ENCODE measurements around the gene YWHAQ. TPM values are rescaled to one million over a fixed set of nuclear protein-coding genes. Genes with fewer than 3 reads are reported as not detected.
"Not testable (repeated sequence)": the region's sequence is repeated elsewhere in the genome, so short reads cannot be mapped to it uniquely, and the experiment has no call there.

The YWHAQ gene
- total and polyA plus RNA-seq, 3 donors from 2014 or later: 260 to 374 (median 261) TPM

GRCh38 chr2:9554921-9555296 lies 75.9 kb downstream of the YWHAQ start:
- intact Hi-C loops (cut with DNase I; ENCODE audit: low total_unique reads): no loop called here
- Histone ChIP-seq H3K36me3 (ENCODE audit: low read depth, missing control alignments) (no peaks in the 10 kb centered on the region), H3K4me3 (peak overlapping the region; percentile 98 to 99), H3K9me3 (no peaks in the 10 kb centered on the region), H3K27me3 (no peaks in the 10 kb centered on the region), H3K4me1 (peaks cover 26% of the 10 kb centered on the region), H3K27ac (peak overlapping the region; percentile 98 to 100)
- DNase-seq: peak; percentile 81
- TF ChIP-seq, protein P1, sequence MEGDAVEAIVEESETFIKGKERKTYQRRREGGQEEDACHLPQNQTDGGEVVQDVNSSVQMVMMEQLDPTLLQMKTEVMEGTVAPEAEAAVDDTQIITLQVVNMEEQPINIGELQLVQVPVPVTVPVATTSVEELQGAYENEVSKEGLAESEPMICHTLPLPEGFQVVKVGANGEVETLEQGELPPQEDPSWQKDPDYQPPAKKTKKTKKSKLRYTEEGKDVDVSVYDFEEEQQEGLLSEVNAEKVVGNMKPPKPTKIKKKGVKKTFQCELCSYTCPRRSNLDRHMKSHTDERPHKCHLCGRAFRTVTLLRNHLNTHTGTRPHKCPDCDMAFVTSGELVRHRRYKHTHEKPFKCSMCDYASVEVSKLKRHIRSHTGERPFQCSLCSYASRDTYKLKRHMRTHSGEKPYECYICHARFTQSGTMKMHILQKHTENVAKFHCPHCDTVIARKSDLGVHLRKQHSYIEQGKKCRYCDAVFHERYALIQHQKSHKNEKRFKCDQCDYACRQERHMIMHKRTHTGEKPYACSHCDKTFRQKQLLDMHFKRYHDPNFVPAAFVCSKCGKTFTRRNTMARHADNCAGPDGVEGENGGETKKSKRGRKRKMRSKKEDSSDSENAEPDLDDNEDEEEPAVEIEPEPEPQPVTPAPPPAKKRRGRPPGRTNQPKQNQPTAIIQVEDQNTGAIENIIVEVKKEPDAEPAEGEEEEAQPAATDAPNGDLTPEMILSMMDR (IDR thresholded peaks at IDR 0.05): no peak
- TF ChIP-seq POLR2A (IDR thresholded peaks at IDR 0.05): no peak
- WGBS, 2 donors: 0 to 1% methylated on average over 9 of the region's 9 CpGs

GRCh38 chr2:9552219-9553178 lies 78.3 kb downstream of the YWHAQ start:
- intact Hi-C loops (cut with DNase I; ENCODE audit: low total_unique reads): no loop called here

DNA sequence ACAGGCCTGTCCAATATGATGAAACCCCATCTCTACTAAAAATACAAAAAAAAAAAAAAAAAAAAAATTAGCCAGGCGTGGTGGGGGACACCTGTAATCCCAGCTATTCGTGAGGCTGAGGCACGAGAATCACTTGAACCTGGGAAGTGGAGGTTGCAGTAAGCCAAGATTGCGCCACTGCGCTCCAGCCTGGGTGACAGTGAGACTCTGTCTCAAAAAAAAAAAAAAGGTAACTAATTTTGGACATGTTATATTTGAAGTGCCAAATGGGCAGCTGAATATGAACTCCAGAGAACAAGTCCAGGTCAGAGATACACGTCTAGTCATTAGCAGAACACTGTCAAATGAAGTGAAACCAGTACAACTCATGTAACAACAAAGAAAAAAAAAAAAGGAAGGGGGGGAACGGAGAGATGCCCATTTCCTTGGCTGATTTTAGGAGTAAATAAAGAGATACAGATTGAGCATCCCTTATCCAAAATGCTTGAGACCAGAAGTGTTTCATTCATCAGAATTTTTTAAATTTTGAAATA lies 79.9 kb downstream of the YWHAQ start:
- DNase-seq; intact Hi-C loops (cut with DNase I; ENCODE audit: low total_unique reads); H3K36me3 ChIP-seq (ENCODE audit: low read depth, missing control alignments); H3K4me3 ChIP-seq; H3K9me3 ChIP-seq; H3K27me3 ChIP-seq: not testable (repeated sequence)
- H3K4me1 ChIP-seq: peaks cover 44% of the 10 kb centered on the region
- H3K27ac ChIP-seq: peak overlapping the region in 1 of 2 donors; percentile 3
- WGBS, 2 donors: 72 to 74% methylated on average over 7 of the region's 7 CpGs

More at GRCh38 chr2:9552219-9553178, 78.3 kb downstream of the YWHAQ start:
- H3K36me3 ChIP-seq (ENCODE audit: low read depth, missing control alignments): no peaks in the 10 kb centered on the region
- H3K27ac ChIP-seq: peak overlapping the region; percentile 10 to 73
- no peak overlapping the region for H3K4me3 ChIP-seq
- no peaks in the 10 kb centered on the region for H3K27me3 ChIP-seq
- peaks cover 39% of the 10 kb centered on the region for H3K4me1 ChIP-seq
- no peak for DNase-seq
- no peaks in the 10 kb centered on the region for H3K9me3 ChIP-seq
- 44 to 47% methylated on average over 2 of the region's 2 CpGs for WGBS, 2 donors
- no peak for TF ChIP-seq POLR2A (IDR thresholded peaks at IDR 0.05)
- TF ChIP-seq, protein P1 (IDR thresholded peaks at IDR 0.05): no peak

GRCh38 chr2:9549420-9549819 lies 81.4 kb downstream of the YWHAQ start:
- Histone ChIP-seq H3K27ac (peak overlapping the region; percentile 19 to 72), H3K4me1 (peaks cover 53% of the 10 kb centered on the region), H3K27me3 (no peaks in the 10 kb centered on the region), H3K4me3 (no peak overlapping the region), H3K36me3 (ENCODE audit: low read depth, missing control alignments) (no peaks in the 10 kb centered on the region), H3K9me3 (no peaks in the 10 kb centered on the region)
- 79 to 87% methylated on average over 9 of the region's 9 CpGs for WGBS, 2 donors
- no peak for DNase-seq
- no peak for TF ChIP-seq POLR2A (IDR thresholded peaks at IDR 0.05)
- TF ChIP-seq, protein P1 (IDR thresholded peaks at IDR 0.05): no peak
- intact Hi-C loops (cut with DNase I; ENCODE audit: low total_unique reads): no loop called here

DNA sequence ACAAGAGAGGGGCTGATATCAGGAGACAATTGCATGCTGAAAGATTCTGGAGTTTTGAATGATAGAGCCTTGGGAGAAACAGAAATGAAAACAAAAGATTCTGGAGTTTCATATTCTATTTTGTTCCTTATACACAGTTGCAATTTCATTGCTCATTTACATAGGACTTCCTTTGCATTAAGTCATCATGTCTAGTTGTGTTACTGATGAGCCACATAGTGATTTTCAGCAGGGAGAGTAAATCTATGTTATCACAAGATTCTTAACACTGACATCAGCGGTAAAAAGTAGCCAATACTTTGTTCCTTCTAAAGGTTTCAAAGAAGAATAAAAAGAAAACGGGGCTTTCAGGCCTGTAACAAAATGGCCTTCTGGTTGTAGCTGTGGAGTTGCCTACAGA lies 82.3 kb downstream of the YWHAQ start:
- no peak for DNase-seq
- intact Hi-C loops (cut with DNase I; ENCODE audit: low total_unique reads): no loop called here
- Histone ChIP-seq H3K9me3 (no peaks in the 10 kb centered on the region), H3K36me3 (ENCODE audit: low read depth, missing control alignments) (no peaks in the 10 kb centered on the region), H3K27ac (peak overlapping the region; percentile 55 to 72), H3K27me3 (no peaks in the 10 kb centered on the region), H3K4me1 (peaks cover 52% of the 10 kb centered on the region), H3K4me3 (no peak overlapping the region)
- 52 to 59% methylated on average over 2 of the region's 2 CpGs for WGBS, 2 donors
- no peak for TF ChIP-seq POLR2A (IDR thresholded peaks at IDR 0.05)
- TF ChIP-seq, protein P1 (IDR thresholded peaks at IDR 0.05): no peak

All from testis (tissue), 3 donors.